KMS-11 (cell line): ENCODE results near the gene ASXL3.

Experiments
- H2AFZ ChIP-seq: fragments of 200-600 bp; sonication (generic); 2 replicates; pipeline ENCODE4 v1.6.1; 2016; ENCODE audit warnings: antibody characterized with exemption, mixed run types, low read depth
- H3K27ac ChIP-seq: fragments of 200-600 bp; sonication (generic); 2 replicates; pipeline ENCODE4 v1.6.1; 2016; ENCODE audit warnings: mild to moderate bottlenecking, mixed run types
- H3K27me3 ChIP-seq: fragments of 200-600 bp; sonication (generic); 2 replicates; pipeline ENCODE4 v1.6.1; 2017; ENCODE audit warnings: mild to moderate bottlenecking, low read depth, mixed run types, moderate library complexity; ENCODE audit not compliant: insufficient read depth
- H3K36me3 ChIP-seq: fragments of 200-600 bp; sonication (generic); 2 replicates; pipeline ENCODE4 v1.6.1; 2017; ENCODE audit warnings: mild to moderate bottlenecking, mixed run types; ENCODE audit not compliant: insufficient read depth
- H3K4me1 ChIP-seq: fragments of 200-600 bp; sonication (generic); 2 replicates; pipeline ENCODE4 v1.6.1; 2016; ENCODE audit warnings: mild to moderate bottlenecking, low read depth, mixed run types; ENCODE audit not compliant: poor library complexity, severe bottlenecking
- H3K4me2 ChIP-seq: fragments of 200-600 bp; sonication (generic); 2 replicates; pipeline ENCODE4 v1.7.0; 2016; ENCODE audit warnings: mild to moderate bottlenecking, mixed run types
- H3K4me3 ChIP-seq: fragments of 200-600 bp; sonication (generic); IDR thresholded peaks from 2 replicates; pipeline ENCODE4 v1.6.1; 2017; ENCODE audit warnings: low read depth, low read length, mixed read lengths; ENCODE audit not compliant: insufficient read depth
- H3K79me2 ChIP-seq: fragments of 200-600 bp; sonication (generic); 2 replicates; pipeline ENCODE4 v1.6.1; 2016; ENCODE audit warnings: low read depth, mixed run types; ENCODE audit not compliant: insufficient read depth
- H3K9ac ChIP-seq: fragments of 200-600 bp; sonication (generic); 2 replicates; pipeline ENCODE4 v1.6.1; 2016; ENCODE audit warnings: mild to moderate bottlenecking, mixed run types
- H4K20me1 ChIP-seq: fragments of 200-600 bp; sonication (generic); 2 replicates; pipeline ENCODE4 v1.6.1; 2016; ENCODE audit warnings: mild to moderate bottlenecking, mixed run types; ENCODE audit not compliant: insufficient read depth
- CTCF ChIP-seq: fragments of 200-600 bp; sonication (generic); conservative IDR thresholded peaks from 2 replicates; pipeline ENCODE4 v1.6.1; 2017; ENCODE audit warnings: low read depth, mild to moderate bottlenecking, antibody characterized with exemption, low read length, moderate library complexity, mixed read lengths

Gene ASXL3

GRCh38 chr18:33781429-33781828, 203.4 kb downstream of the ASXL3 start:
- H3K4me3 ChIP-seq: no peak overlapping the region
- no peak overlapping the region for H3K9ac ChIP-seq
- no peaks in the 10 kb centered on the region for H3K4me1 ChIP-seq
- no peak overlapping the region for H3K4me2 ChIP-seq
- no peak overlapping the region for H2AFZ ChIP-seq
- TF ChIP-seq CTCF: no peak
- no peak overlapping the region for H3K27ac ChIP-seq
- no peaks in the 10 kb centered on the region for H3K27me3 ChIP-seq
- no peaks in the 10 kb centered on the region for H3K79me2 ChIP-seq
- no peaks in the 10 kb centered on the region for H4K20me1 ChIP-seq
- H3K36me3 ChIP-seq: no peaks in the 10 kb centered on the region
